GM12878 (cell line): ENCODE results near the gene RBL2.

Experiments used
- CHD4 ChIP-seq: fragments of 200-600 bp; sonication (generic); IDR thresholded peaks from 2 replicates; pipeline ENCODE4 v1.6.1; 2016; ENCODE audit warnings: mild to moderate bottlenecking
- IKZF1 ChIP-seq: fragments of 450-650 bp; conservative IDR thresholded peaks from 2 replicates; pipeline ENCODE4 v1.6.1; 2017; ENCODE audit warnings: antibody characterized with exemption, mild to moderate bottlenecking
- POLR2A ChIP-seq: IDR thresholded peaks from 2 replicates; pipeline ENCODE4 v1.6.1; 2011; ENCODE audit warnings: low read depth, mild to moderate bottlenecking, low read length
- SPI1 ChIP-seq: IDR thresholded peaks from 2 replicates; pipeline ENCODE4 v1.6.1; 2011; ENCODE audit warnings: low read depth, mild to moderate bottlenecking, low read length, moderate library complexity, borderline replicate concordance; ENCODE audit not compliant: insufficient read depth

DNA sequence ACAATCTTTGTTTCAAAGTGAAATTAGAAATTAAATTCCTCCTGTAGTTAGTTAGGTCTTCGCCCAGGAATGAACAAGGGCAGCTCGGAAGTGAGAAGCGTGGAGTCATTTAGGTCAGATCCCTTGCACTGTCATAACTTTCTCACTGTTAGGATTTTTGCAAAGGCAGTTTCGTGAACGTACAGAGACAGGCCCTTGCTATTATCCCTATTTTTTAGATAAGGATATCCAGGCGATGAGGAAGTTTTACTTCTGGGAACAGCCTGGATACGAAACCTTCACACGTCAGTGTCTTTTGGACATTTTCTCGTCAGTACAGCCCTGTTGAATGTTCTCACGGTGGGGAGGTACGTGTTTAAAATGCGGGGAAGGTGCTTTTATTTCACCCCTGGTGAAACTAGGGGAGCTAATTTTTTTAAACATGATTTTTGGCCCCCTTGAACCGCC, 318 bp upstream of the RBL2 start:
- TF ChIP-seq CHD4 (no peak), POLR2A (no peak), IKZF1 (no peak), SPI1 (no peak)
